HEK293 (cell line): ENCODE results near the gene TNFAIP8.

Experiments used
- CTCF ChIA-PET: fragments of 350-600 bp; formaldehyde crosslinking; extraction: SDS; loops from one replicate; lab custom pipeline; 2021; ENCODE audit warnings: antibody characterized with exemption; lab: Yijun Ruan, JAX
- POLR2A ChIA-PET: fragments of 300-600 bp; formaldehyde crosslinking; extraction: SDS; loops from one replicate; lab custom pipeline; 2020; ENCODE audit warnings: antibody characterized with exemption, inconsistent platforms; lab: Yijun Ruan, JAX
- H3K27ac ChIP-seq: fragments of 200-500 bp; sonication (Bioruptor generic); 2 replicates; pipeline ENCODE4 v1.5.1; 2014; ENCODE audit warnings: low read depth, low read length, control low read depth, inconsistent platforms; ENCODE audit errors: extremely low read depth
- H3K36me3 ChIP-seq, 2 experiments: fragments of 200-500 bp in 1 of 2; sonication (Bioruptor generic) in 1 of 2; 1 replicate in 1 of 2; 2 replicates in 1 of 2; pipeline ENCODE4 v1.5.1; 2014 to 2017; ENCODE audit warnings: inconsistent platforms in 2 of 2, low read length in 2 of 2; ENCODE audit not compliant: control insufficient read depth in 2 of 2, insufficient read depth in 1 of 2
- H3K4me1 ChIP-seq: fragments of 200-500 bp; sonication (Bioruptor generic); 2 replicates; pipeline ENCODE4 v1.5.1; 2014; ENCODE audit warnings: mild to moderate bottlenecking, low read length, inconsistent platforms; ENCODE audit not compliant: control insufficient read depth, insufficient read depth
- H3K4me3 ChIP-seq: 2 replicates; pipeline ENCODE4 v1.5.1; 2011; ENCODE audit warnings: low read depth, mild to moderate bottlenecking, control low read depth, low read length, moderate library complexity
- H3K9me3 ChIP-seq: fragments of 200-500 bp; sonication (Bioruptor generic); 2 replicates; pipeline ENCODE4 v1.5.1; 2014; ENCODE audit warnings: low read depth, low read length, inconsistent platforms; ENCODE audit not compliant: control insufficient read depth, insufficient read depth
- IKZF3 ChIP-seq: fragments of 450-650 bp; IDR thresholded peaks from 2 replicates; pipeline ENCODE4 v1.5.0; 2018; ENCODE audit warnings: missing biosample characterization, mild to moderate bottlenecking, missing genetic modification characterization, moderate library complexity
- PRDM1 ChIP-seq: fragments of 450-650 bp; formaldehyde crosslinking; IDR thresholded peaks from 2 replicates; pipeline ENCODE4; 2016; ENCODE audit warnings: missing biosample characterization, missing genetic modification characterization
- ZNF138 ChIP-seq: fragments of 450-650 bp; formaldehyde crosslinking; IDR thresholded peaks from 2 replicates; pipeline ENCODE4 v1.5.1; 2016; ENCODE audit warnings: missing biosample characterization, missing genetic modification characterization, borderline replicate concordance
- ZNF157 ChIP-seq: fragments of 450-650 bp; formaldehyde crosslinking; IDR thresholded peaks from 2 replicates; pipeline ENCODE4 v1.5.1; 2016; ENCODE audit warnings: missing biosample characterization, missing genetic modification characterization
- ZNF184 ChIP-seq: fragments of 450-650 bp; IDR thresholded peaks from 2 replicates; pipeline ENCODE4 v1.5.1; 2018; ENCODE audit warnings: missing biosample characterization, mild to moderate bottlenecking, missing genetic modification characterization
- ZNF426 ChIP-seq: fragments of 450-650 bp; formaldehyde crosslinking; IDR thresholded peaks from 2 replicates; pipeline ENCODE4 v1.5.1; 2017; ENCODE audit warnings: missing biosample characterization, missing genetic modification characterization, mild to moderate bottlenecking, inconsistent platforms, moderate library complexity
- ZNF529 ChIP-seq: fragments of 450-650 bp; formaldehyde crosslinking; IDR thresholded peaks from 2 replicates; pipeline ENCODE4 v1.5.1; 2017; ENCODE audit warnings: missing genetic modification characterization, missing biosample characterization; ENCODE audit not compliant: insufficient replicate concordance
- ZNF548 ChIP-seq: fragments of 450-650 bp; formaldehyde crosslinking; IDR thresholded peaks from 2 replicates; pipeline ENCODE4 v1.5.1; 2016; ENCODE audit warnings: missing biosample characterization, missing genetic modification characterization
- ZNF677 ChIP-seq: fragments of 450-650 bp; IDR thresholded peaks from 2 replicates; pipeline ENCODE4 v1.5.0; 2018; ENCODE audit warnings: missing biosample characterization, mild to moderate bottlenecking, missing genetic modification characterization, moderate library complexity
- ZSCAN16 ChIP-seq: fragments of 450-650 bp; formaldehyde crosslinking; IDR thresholded peaks from 2 replicates; pipeline ENCODE4 v1.5.1; 2016; ENCODE audit warnings: missing biosample characterization, missing genetic modification characterization
- TF ChIP-seq, protein P1 (sequence below): fragments of 450-650 bp; formaldehyde crosslinking; IDR thresholded peaks from 2 replicates; pipeline ENCODE4 v1.5.1; 2016; ENCODE audit warnings: missing biosample characterization, missing genetic modification characterization
- TF ChIP-seq, protein P2 (sequence below): fragments of 450-650 bp; formaldehyde crosslinking; IDR thresholded peaks from 2 replicates; pipeline ENCODE4 v1.5.1; 2016; ENCODE audit warnings: missing biosample characterization, missing genetic modification characterization
- TF ChIP-seq, protein P3 (sequence below): fragments of 450-650 bp; formaldehyde crosslinking; IDR thresholded peaks from 2 replicates; pipeline ENCODE4 v1.5.1; 2017; ENCODE audit warnings: missing biosample characterization, mild to moderate bottlenecking, missing genetic modification characterization, moderate library complexity
- TF ChIP-seq, protein P4 (sequence below): fragments of 450-650 bp; formaldehyde crosslinking; IDR thresholded peaks from 2 replicates; pipeline ENCODE4 v1.5.1; 2016; ENCODE audit warnings: missing biosample characterization, missing genetic modification characterization
- TF ChIP-seq, protein P5 (sequence below): fragments of 450-650 bp; formaldehyde crosslinking; IDR thresholded peaks from 2 replicates; pipeline ENCODE4 v1.5.1; 2016; ENCODE audit warnings: missing biosample characterization, missing genetic modification characterization, low read depth
- TF ChIP-seq, protein P6 (sequence below): fragments of 450-650 bp; formaldehyde crosslinking; IDR thresholded peaks from 2 replicates; pipeline ENCODE4 v1.5.1; 2016; ENCODE audit warnings: missing biosample characterization, missing genetic modification characterization, borderline replicate concordance
- TF ChIP-seq, protein P7 (sequence below): fragments of 450-650 bp; formaldehyde crosslinking; IDR thresholded peaks from 2 replicates; pipeline ENCODE4 v1.5.1; 2016; ENCODE audit warnings: missing biosample characterization, missing genetic modification characterization

The TNFAIP8 gene

DNA sequence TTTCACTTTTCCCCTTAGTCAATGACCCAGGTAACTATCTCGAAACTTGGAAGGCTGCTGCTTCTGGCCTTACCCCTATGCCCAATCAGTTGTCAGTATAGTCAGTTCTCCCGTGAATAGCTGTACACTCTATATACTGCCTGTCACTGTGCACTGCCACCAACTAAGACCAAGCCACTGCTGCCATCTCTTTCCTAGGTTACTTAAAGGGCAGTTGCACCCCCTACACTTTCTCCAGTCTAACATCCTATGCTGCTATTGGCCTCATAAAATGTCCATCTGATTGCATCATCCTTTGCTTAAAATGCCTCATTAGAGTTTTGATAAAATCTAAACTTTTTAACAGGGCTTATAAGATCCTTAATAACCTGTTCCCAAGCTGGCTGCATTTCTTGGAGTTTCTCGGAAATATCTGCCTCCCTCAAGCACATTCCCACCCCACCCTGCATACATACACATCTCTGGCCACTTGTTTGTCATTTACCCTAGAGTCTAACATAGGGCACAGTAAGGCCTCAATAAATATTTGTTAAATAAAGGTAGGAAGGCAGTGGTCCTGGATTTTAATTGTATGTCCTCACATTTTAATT lies 32.8 kb upstream of the TNFAIP8 start:
- Histone ChIP-seq H3K36me3 (no peaks in the 10 kb centered on the region), H3K9me3 (no peaks in the 10 kb centered on the region), H3K4me3 (no peak overlapping the region), H3K27ac (peak overlapping the region; percentile 96), H3K4me1 (peaks cover 12% of the 10 kb centered on the region)
- POLR2A ChIA-PET: interaction anchor here (0.8 to 1.9 kb wide), 6 partner anchors 19 to 335 kb away, joined by 3 to 12 read pairs (median 6); partner anchors contain the start of genes DMXL1 and DTWD2
- no peak for TF ChIP-seq ZNF677
- TF ChIP-seq ZNF138: no peak
- no peak for TF ChIP-seq ZNF157 (tag by site-specific recombination)
- no peak for TF ChIP-seq IKZF3 (tag by site-specific recombination)
- TF ChIP-seq, protein P1, sequence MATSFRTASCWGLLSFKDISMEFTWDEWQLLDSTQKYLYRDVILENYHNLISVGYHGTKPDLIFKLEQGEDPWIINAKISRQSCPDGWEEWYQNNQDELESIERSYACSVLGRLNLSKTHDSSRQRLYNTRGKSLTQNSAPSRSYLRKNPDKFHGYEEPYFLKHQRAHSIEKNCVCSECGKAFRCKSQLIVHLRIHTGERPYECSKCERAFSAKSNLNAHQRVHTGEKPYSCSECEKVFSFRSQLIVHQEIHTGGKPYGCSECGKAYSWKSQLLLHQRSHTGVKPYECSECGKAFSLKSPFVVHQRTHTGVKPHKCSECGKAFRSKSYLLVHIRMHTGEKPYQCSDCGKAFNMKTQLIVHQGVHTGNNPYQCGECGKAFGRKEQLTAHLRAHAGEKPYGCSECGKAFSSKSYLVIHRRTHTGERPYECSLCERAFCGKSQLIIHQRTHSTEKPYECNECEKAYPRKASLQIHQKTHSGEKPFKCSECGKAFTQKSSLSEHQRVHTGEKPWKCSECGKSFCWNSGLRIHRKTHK (tag by site-specific recombination): no peak
- TF ChIP-seq, protein P2, sequence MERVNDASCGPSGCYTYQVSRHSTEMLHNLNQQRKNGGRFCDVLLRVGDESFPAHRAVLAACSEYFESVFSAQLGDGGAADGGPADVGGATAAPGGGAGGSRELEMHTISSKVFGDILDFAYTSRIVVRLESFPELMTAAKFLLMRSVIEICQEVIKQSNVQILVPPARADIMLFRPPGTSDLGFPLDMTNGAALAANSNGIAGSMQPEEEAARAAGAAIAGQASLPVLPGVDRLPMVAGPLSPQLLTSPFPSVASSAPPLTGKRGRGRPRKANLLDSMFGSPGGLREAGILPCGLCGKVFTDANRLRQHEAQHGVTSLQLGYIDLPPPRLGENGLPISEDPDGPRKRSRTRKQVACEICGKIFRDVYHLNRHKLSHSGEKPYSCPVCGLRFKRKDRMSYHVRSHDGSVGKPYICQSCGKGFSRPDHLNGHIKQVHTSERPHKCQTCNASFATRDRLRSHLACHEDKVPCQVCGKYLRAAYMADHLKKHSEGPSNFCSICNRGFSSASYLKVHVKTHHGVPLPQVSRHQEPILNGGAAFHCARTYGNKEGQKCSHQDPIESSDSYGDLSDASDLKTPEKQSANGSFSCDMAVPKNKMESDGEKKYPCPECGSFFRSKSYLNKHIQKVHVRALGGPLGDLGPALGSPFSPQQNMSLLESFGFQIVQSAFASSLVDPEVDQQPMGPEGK (tag by site-specific recombination): 0 out of 2 replicates have a peak, but pooled peaks have one; percentile 1
- TF ChIP-seq, protein P3, sequence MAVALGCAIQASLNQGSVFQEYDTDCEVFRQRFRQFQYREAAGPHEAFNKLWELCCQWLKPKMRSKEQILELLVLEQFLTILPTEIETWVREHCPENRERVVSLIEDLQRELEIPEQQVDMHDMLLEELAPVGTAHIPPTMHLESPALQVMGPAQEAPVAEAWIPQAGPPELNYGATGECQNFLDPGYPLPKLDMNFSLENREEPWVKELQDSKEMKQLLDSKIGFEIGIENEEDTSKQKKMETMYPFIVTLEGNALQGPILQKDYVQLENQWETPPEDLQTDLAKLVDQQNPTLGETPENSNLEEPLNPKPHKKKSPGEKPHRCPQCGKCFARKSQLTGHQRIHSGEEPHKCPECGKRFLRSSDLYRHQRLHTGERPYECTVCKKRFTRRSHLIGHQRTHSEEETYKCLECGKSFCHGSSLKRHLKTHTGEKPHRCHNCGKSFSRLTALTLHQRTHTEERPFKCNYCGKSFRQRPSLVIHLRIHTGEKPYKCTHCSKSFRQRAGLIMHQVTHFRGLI (tag by site-specific recombination): no peak
- TF ChIP-seq ZNF548: no peak
- no peak for TF ChIP-seq ZNF529 (tag by site-specific recombination)
- no peak for TF ChIP-seq ZNF426 (tag by site-specific recombination)
- TF ChIP-seq PRDM1 (tag by site-specific recombination): 0 out of 2 replicates have a peak, but pooled peaks have one; percentile 50
- TF ChIP-seq, protein P4, sequence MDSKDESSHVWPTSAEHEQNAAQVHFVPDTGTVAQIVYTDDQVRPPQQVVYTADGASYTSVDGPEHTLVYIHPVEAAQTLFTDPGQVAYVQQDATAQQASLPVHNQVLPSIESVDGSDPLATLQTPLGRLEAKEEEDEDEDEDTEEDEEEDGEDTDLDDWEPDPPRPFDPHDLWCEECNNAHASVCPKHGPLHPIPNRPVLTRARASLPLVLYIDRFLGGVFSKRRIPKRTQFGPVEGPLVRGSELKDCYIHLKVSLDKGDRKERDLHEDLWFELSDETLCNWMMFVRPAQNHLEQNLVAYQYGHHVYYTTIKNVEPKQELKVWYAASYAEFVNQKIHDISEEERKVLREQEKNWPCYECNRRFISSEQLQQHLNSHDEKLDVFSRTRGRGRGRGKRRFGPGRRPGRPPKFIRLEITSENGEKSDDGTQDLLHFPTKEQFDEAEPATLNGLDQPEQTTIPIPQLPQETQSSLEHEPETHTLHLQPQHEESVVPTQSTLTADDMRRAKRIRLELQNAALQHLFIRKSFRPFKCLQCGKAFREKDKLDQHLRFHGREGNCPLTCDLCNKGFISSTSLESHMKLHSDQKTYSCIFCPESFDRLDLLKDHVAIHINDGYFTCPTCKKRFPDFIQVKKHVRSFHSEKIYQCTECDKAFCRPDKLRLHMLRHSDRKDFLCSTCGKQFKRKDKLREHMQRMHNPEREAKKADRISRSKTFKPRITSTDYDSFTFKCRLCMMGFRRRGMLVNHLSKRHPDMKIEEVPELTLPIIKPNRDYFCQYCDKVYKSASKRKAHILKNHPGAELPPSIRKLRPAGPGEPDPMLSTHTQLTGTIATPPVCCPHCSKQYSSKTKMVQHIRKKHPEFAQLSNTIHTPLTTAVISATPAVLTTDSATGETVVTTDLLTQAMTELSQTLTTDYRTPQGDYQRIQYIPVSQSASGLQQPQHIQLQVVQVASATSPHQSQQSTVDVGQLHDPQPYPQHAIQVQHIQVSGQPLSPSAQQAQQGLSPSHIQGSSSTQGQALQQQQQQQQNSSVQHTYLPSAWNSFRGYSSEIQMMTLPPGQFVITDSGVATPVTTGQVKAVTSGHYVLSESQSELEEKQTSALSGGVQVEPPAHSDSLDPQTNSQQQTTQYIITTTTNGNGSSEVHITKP (tag by site-specific recombination): peak; percentile 77
- no peak for TF ChIP-seq ZNF184 (tag by site-specific recombination)
- TF ChIP-seq, protein P5, sequence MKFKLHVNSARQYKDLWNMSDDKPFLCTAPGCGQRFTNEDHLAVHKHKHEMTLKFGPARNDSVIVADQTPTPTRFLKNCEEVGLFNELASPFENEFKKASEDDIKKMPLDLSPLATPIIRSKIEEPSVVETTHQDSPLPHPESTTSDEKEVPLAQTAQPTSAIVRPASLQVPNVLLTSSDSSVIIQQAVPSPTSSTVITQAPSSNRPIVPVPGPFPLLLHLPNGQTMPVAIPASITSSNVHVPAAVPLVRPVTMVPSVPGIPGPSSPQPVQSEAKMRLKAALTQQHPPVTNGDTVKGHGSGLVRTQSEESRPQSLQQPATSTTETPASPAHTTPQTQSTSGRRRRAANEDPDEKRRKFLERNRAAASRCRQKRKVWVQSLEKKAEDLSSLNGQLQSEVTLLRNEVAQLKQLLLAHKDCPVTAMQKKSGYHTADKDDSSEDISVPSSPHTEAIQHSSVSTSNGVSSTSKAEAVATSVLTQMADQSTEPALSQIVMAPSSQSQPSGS: peak; percentile 38; the same call in 1 of the 2 replicates
- TF ChIP-seq, protein P6, sequence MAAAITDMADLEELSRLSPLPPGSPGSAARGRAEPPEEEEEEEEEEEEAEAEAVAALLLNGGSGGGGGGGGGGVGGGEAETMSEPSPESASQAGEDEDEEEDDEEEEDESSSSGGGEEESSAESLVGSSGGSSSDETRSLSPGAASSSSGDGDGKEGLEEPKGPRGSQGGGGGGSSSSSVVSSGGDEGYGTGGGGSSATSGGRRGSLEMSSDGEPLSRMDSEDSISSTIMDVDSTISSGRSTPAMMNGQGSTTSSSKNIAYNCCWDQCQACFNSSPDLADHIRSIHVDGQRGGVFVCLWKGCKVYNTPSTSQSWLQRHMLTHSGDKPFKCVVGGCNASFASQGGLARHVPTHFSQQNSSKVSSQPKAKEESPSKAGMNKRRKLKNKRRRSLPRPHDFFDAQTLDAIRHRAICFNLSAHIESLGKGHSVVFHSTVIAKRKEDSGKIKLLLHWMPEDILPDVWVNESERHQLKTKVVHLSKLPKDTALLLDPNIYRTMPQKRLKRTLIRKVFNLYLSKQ (tag by site-specific recombination): no peak
- TF ChIP-seq, protein P7, sequence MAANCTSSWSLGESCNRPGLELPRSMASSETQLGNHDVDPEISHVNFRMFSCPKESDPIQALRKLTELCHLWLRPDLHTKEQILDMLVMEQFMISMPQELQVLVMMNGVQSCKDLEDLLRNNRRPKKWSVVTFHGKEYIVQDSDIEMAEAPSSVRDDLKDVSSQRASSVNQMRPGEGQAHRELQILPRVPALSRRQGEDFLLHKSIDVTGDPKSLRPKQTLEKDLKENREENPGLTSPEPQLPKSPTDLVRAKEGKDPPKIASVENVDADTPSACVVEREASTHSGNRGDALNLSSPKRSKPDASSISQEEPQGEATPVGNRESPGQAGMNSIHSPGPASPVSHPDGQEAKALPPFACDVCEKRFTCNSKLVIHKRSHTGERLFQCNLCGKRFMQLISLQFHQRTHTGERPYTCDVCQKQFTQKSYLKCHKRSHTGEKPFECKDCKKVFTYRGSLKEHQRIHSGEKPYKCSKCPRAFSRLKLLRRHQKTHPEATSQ (tag by site-specific recombination): no peak
- TF ChIP-seq ZSCAN16 (tag by site-specific recombination): no peak
- CTCF ChIA-PET: interaction anchor here (0.6 to 1.5 kb wide), 4 partner anchors 7 to 90 kb away, joined by 3 to 6 read pairs (median 4); no protein-coding TSS in a partner anchor
